Chondrocyte (in vitro differentiated cells): Measurements from ENCODE around the gene TMEM203. TPM values are rescaled to one million over a fixed set of nuclear protein-coding genes. Genes with fewer than 3 reads are reported as not detected.

Experiments used
- DNase-seq: peaks from one replicate; pipeline ENCODE4 v3.0.0; 2021; ENCODE audit warnings: mixed read lengths, low spot score
- H3K27ac Mint-ChIP-seq: one replicate; pipeline ENCODE4 v1.8.0; 2021; ENCODE audit warnings: mild to moderate bottlenecking, moderate library complexity, mixed read lengths; ENCODE audit not compliant: unreplicated experiment
- H3K27me3 Mint-ChIP-seq: 2 replicates; pipeline ENCODE4 v1.8.0; 2021; ENCODE audit warnings: low read depth, mixed read lengths
- H3K36me3 Mint-ChIP-seq: 2 replicates; pipeline ENCODE4 v1.8.0; 2021; ENCODE audit warnings: low read depth, mixed read lengths
- H3K4me1 Mint-ChIP-seq: 2 replicates; pipeline ENCODE4 v1.8.0; 2021; ENCODE audit warnings: low read depth, mild to moderate bottlenecking, mixed read lengths
- H3K4me3 Mint-ChIP-seq: one replicate; pipeline ENCODE4 v1.8.0; 2021; ENCODE audit warnings: mild to moderate bottlenecking, moderate library complexity, mixed read lengths; ENCODE audit not compliant: unreplicated experiment
- H3K9me3 Mint-ChIP-seq: 2 replicates; pipeline ENCODE4 v1.8.0; 2021; ENCODE audit warnings: low read depth, mixed read lengths
- CTCF ChIP-seq: fragments of 200-600 bp; sonication (generic); IDR thresholded peaks from 2 replicates; pipeline ENCODE4 v1.5.0; 2021; ENCODE audit warnings: antibody characterized with exemption, mild to moderate bottlenecking, moderate library complexity
- long read RNA-seq: library from polyadenylated mRNA; stranded (forward); transcript quantifications from one replicate; pipeline ENCODE4 v2.0.0, GENCODE V29; 2021
- total RNA-seq: library from RNA; stranded (reverse); gene quantifications from 3 replicates; pipeline ENCODE4 v1.2.1, GENCODE V29; 2021

TMEM203 gene
- total RNA-seq = 34.9 to 36.8 TPM (median 36.7 TPM) in 3 replicates
- long read RNA-seq, transcript TMEM203-201 (1 exons, 1,557 nt) = major isoform, 94 of 94 reads
- long read RNA-seq, partial matches to known transcripts = 0 of 94 reads
- long read RNA-seq, other reads (novel, unspliced or antisense) = 0 of 94 reads

- DNase-seq = no peak
- TF ChIP-seq CTCF = no peak
Observed at GRCh38 chr9:137205126-137206069, at the start of gene TMEM203, which contains the start of gene NDOR1. Gene TMEM203 (minus strand): TSS chr9:137205648. CDS start chr9:137205414, 234 bp downstream. Gene NDOR1 (plus strand): TSS chr9:137205700. CDS start chr9:137205778, 78 bp downstream.

GRCh38 chr9:137254624-137255447, 49.4 kb upstream of the TMEM203 start, which contains the start of gene NELFB:
Gene NELFB (plus strand): TSS chr9:137255327.
- peaks cover 17% of the 10 kb centered on the region for H3K4me1 Mint-ChIP-seq
- DNase-seq = no peak
- H3K27ac Mint-ChIP-seq = peak within 1 kb of the TSS; percentile 45
- no peaks in the 10 kb centered on the region for H3K27me3 Mint-ChIP-seq
- H3K4me3 Mint-ChIP-seq = peak within 1 kb of the TSS; percentile 87
- H3K36me3 Mint-ChIP-seq = no peaks in the 10 kb centered on the region
- peak; percentile 25 for TF ChIP-seq CTCF
- H3K9me3 Mint-ChIP-seq = no peaks in the 10 kb centered on the region

More at GRCh38 chr9:137205126-137206069, at the start of gene TMEM203, which contains the start of gene NDOR1:
- Mint-ChIP-seq H3K4me1 (peaks cover 58% of the 10 kb centered on the region), H3K4me3 (peak within 1 kb of the TSS; percentile 91), H3K27me3 (no peaks in the 10 kb centered on the region), H3K36me3 (peaks cover 4% of the 10 kb centered on the region), H3K9me3 (no peaks in the 10 kb centered on the region), H3K27ac (peak within 1 kb of the TSS; percentile 90)

GRCh38 chr9:137253717-137254623, 48.5 kb upstream of the TMEM203 start:
- H3K27me3 Mint-ChIP-seq = no peaks in the 10 kb centered on the region
- peak overlapping the region; percentile 87 for H3K4me3 Mint-ChIP-seq
- no peaks in the 10 kb centered on the region for H3K36me3 Mint-ChIP-seq
- peaks cover 17% of the 10 kb centered on the region for H3K4me1 Mint-ChIP-seq
- DNase-seq = no peak
- H3K9me3 Mint-ChIP-seq = no peaks in the 10 kb centered on the region
- H3K27ac Mint-ChIP-seq = peak overlapping the region; percentile 37
- no peak for TF ChIP-seq CTCF

- DNase-seq = no peak
- no peaks in the 10 kb centered on the region for H3K27me3 Mint-ChIP-seq
- no peaks in the 10 kb centered on the region for H3K36me3 Mint-ChIP-seq
- no peak for TF ChIP-seq CTCF
- H3K9me3 Mint-ChIP-seq = no peaks in the 10 kb centered on the region
- no peak overlapping the region for H3K27ac Mint-ChIP-seq
- no peak overlapping the region for H3K4me3 Mint-ChIP-seq
- H3K4me1 Mint-ChIP-seq = peaks cover 17% of the 10 kb centered on the region
Observed at GRCh38 chr9:137252555-137253506, 47.4 kb upstream of the TMEM203 start.
